ENCODE data around the gene SLC35G3.
"Not testable (repeated sequence)": the region's sequence is repeated elsewhere in the genome, so short reads cannot be mapped to it uniquely, and the experiment has no call there.

SLC35G3 gene

GRCh38 chr17:35202582-35202981 lies 8.4 kb upstream of the SLC35G3 start:
- DNase-seq: not testable (repeated sequence)

GRCh38 chr17:35195062-35195461 lies 869 bp upstream of the SLC35G3 start:
- DNase-seq: not testable (repeated sequence)

GRCh38 chr17:35192708-35193107 lies 1.5 kb downstream of the SLC35G3 start:
- no peak for DNase-seq

- no peak for DNase-seq
Observed at GRCh38 chr17:35191001-35191695, 3.0 kb downstream of the SLC35G3 start.

- no peak for DNase-seq
Observed at GRCh38 chr17:35189291-35189690, 4.9 kb downstream of the SLC35G3 start.

- no peak for DNase-seq
Observed at GRCh38 chr17:35188111-35188510, 6.1 kb downstream of the SLC35G3 start.

- no peak for DNase-seq
Observed at GRCh38 chr17:35187481-35187880, 6.7 kb downstream of the SLC35G3 start.

GRCh38 chr17:35185849-35186248 lies 8.3 kb downstream of the SLC35G3 start:
- DNase-seq: no peak

- no peak for DNase-seq
Observed at GRCh38 chr17:35184274-35184673, 9.9 kb downstream of the SLC35G3 start.

- no peak for DNase-seq
Observed at GRCh38 chr17:35183332-35183731, 10.9 kb downstream of the SLC35G3 start.

- not testable (repeated sequence) for DNase-seq
Observed at GRCh38 chr17:35179379-35179778, 14.8 kb downstream of the SLC35G3 start.

- DNase-seq: no peak
Observed at GRCh38 chr17:35176897-35177296, 17.3 kb downstream of the SLC35G3 start.

- DNase-seq: no peak
Observed at GRCh38 chr17:35175638-35176415, 18.4 kb downstream of the SLC35G3 start.

GRCh38 chr17:35174835-35175334 lies 19.3 kb downstream of the SLC35G3 start:
- DNase-seq: no peak

- not testable (repeated sequence) for DNase-seq
Observed at GRCh38 chr17:35172321-35172720, 21.9 kb downstream of the SLC35G3 start.

- DNase-seq: no peak
Observed at GRCh38 chr17:35171834-35172233, 22.4 kb downstream of the SLC35G3 start.

- DNase-seq: no peak
Observed at GRCh38 chr17:35170968-35171771, 23.0 kb downstream of the SLC35G3 start.

GRCh38 chr17:35169835-35170363 lies 24.3 kb downstream of the SLC35G3 start:
- no peak for DNase-seq

- no peak for DNase-seq
Observed at GRCh38 chr17:35167666-35168065, 26.5 kb downstream of the SLC35G3 start.

- DNase-seq: no peak
Observed at GRCh38 chr17:35167046-35167445, 27.1 kb downstream of the SLC35G3 start.

GRCh38 chr17:35166526-35166925 lies 27.7 kb downstream of the SLC35G3 start:
- no peak for DNase-seq

- no peak for DNase-seq
Observed at GRCh38 chr17:35164716-35165115, 29.5 kb downstream of the SLC35G3 start.

GRCh38 chr17:35163886-35164285 lies 30.3 kb downstream of the SLC35G3 start:
- DNase-seq: no peak

All from islet precursor cell (in vitro differentiated cells).